Fibroblast of the conjunctiva (primary cell): ENCODE results near the gene SARDH.
"Not testable (repeated sequence)": the region's sequence is repeated elsewhere in the genome, so short reads cannot be mapped to it uniquely, and the experiment has no call there.

Experiments used
- DNase-seq: peaks from one replicate; pipeline ENCODE4 v3.0.0-alpha.2; 2010; ENCODE audit warnings: low read depth

The SARDH gene

GRCh38 chr9:133684121-133684935, 53.8 kb downstream of the SARDH start:
- no peak for DNase-seq

- DNase-seq: no peak
Observed at GRCh38 chr9:133683586-133684120, 54.5 kb downstream of the SARDH start.

GRCh38 chr9:133682818-133683585, 55.1 kb downstream of the SARDH start:
- DNase-seq: no peak

GRCh38 chr9:133681658-133682306, 56.4 kb downstream of the SARDH start:
- no peak for DNase-seq

- no peak for DNase-seq
Observed at GRCh38 chr9:133680976-133681657, 57.0 kb downstream of the SARDH start.

- no peak for DNase-seq
Observed at GRCh38 chr9:133680250-133680975, 57.7 kb downstream of the SARDH start.

GRCh38 chr9:133679466-133680061, 58.6 kb downstream of the SARDH start:
- no peak for DNase-seq

- DNase-seq: no peak
Observed at GRCh38 chr9:133679056-133679455, 59.1 kb downstream of the SARDH start.

- no peak for DNase-seq
Observed at GRCh38 chr9:133677126-133678010, 60.8 kb downstream of the SARDH start.

- no peak for DNase-seq
Observed at GRCh38 chr9:133676450-133676849, 61.7 kb downstream of the SARDH start.

- DNase-seq: not testable (repeated sequence)
Observed at GRCh38 chr9:133675796-133676195, 62.4 kb downstream of the SARDH start.

- DNase-seq: no peak
Observed at GRCh38 chr9:133674091-133674490, 64.1 kb downstream of the SARDH start.

- no peak for DNase-seq
Observed at GRCh38 chr9:133673258-133673655, 64.9 kb downstream of the SARDH start.

GRCh38 chr9:133672503-133673257, 65.5 kb downstream of the SARDH start:
- no peak for DNase-seq

GRCh38 chr9:133671371-133671770, 66.8 kb downstream of the SARDH start:
- no peak for DNase-seq

- no peak for DNase-seq
Observed at GRCh38 chr9:133670466-133670865, 67.7 kb downstream of the SARDH start.

GRCh38 chr9:133669182-133669801, 68.9 kb downstream of the SARDH start:
- no peak for DNase-seq

- no peak for DNase-seq
Observed at GRCh38 chr9:133667759-133668450, 70.2 kb downstream of the SARDH start.
